ENCODE data around the gene KLK4.

DNA sequence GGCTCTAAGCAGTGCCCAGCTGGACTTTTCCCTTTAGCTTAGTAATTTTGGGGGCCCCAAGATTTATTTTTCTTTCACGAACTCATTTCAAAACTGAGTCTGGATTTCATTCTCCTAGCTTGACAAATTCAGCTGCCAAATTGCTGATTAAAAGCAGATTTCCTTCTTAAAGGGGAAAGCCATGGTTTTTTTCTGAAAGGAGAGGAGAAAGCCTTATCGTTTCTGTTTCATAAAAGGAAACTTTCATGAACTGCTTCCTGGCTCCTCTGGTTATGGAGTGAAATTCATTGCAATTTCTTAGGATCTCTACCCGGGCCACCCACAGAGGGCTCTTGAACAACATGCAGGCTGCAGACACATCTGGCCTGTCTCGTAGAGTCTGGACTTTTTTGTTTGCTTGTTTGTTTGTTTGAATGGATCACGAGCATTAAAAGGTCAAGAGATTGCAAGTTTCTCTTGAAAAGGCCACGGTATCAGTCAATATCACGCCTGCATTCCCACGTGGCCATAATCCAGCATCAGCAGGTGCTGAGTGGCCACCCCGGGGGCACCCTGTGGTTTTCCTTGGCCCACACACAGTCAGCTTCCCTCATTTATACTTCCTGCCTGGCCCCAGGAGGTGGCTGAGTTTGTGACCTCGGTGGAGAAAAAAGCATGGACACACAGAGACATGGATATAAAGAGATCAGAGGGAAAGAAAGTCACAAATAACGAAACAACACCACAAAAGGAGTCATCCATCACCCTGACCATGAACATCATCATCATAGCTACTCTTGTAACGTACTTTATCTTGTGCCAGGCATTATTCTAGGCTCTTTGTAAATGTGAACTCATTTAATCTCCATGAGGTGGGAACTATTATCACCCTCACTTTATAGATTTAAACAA is 10.5 kb upstream of the KLK4 start:
- TF ChIP-seq ZZZ3 (CRISPR knock-in tag; IDR thresholded peaks at IDR 0.05; ENCODE audit: borderline replicate concordance) (no peak), ZNF773 (CRISPR knock-in tag; IDR thresholded peaks at IDR 0.05; ENCODE audit: borderline replicate concordance) (no peak), ZSCAN31 (CRISPR knock-in tag; IDR thresholded peaks at IDR 0.05; ENCODE audit: low read depth) (no peak), TAF1 (CRISPR knock-in tag; IDR thresholded peaks at IDR 0.05) (no peak), ZNF274 (CRISPR knock-in tag; IDR thresholded peaks at IDR 0.05) (no peak), TCF7L2 (IDR thresholded peaks at IDR 0.05; ENCODE audit: low read depth, low read length) (no peak), KAT8 (CRISPR knock-in tag; IDR thresholded peaks at IDR 0.05) (no peak)
- TF ChIP-seq, protein P1, sequence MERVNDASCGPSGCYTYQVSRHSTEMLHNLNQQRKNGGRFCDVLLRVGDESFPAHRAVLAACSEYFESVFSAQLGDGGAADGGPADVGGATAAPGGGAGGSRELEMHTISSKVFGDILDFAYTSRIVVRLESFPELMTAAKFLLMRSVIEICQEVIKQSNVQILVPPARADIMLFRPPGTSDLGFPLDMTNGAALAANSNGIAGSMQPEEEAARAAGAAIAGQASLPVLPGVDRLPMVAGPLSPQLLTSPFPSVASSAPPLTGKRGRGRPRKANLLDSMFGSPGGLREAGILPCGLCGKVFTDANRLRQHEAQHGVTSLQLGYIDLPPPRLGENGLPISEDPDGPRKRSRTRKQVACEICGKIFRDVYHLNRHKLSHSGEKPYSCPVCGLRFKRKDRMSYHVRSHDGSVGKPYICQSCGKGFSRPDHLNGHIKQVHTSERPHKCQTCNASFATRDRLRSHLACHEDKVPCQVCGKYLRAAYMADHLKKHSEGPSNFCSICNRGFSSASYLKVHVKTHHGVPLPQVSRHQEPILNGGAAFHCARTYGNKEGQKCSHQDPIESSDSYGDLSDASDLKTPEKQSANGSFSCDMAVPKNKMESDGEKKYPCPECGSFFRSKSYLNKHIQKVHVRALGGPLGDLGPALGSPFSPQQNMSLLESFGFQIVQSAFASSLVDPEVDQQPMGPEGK (CRISPR knock-in tag; IDR thresholded peaks at IDR 0.05), result no peak
- TF ChIP-seq, protein P2, sequence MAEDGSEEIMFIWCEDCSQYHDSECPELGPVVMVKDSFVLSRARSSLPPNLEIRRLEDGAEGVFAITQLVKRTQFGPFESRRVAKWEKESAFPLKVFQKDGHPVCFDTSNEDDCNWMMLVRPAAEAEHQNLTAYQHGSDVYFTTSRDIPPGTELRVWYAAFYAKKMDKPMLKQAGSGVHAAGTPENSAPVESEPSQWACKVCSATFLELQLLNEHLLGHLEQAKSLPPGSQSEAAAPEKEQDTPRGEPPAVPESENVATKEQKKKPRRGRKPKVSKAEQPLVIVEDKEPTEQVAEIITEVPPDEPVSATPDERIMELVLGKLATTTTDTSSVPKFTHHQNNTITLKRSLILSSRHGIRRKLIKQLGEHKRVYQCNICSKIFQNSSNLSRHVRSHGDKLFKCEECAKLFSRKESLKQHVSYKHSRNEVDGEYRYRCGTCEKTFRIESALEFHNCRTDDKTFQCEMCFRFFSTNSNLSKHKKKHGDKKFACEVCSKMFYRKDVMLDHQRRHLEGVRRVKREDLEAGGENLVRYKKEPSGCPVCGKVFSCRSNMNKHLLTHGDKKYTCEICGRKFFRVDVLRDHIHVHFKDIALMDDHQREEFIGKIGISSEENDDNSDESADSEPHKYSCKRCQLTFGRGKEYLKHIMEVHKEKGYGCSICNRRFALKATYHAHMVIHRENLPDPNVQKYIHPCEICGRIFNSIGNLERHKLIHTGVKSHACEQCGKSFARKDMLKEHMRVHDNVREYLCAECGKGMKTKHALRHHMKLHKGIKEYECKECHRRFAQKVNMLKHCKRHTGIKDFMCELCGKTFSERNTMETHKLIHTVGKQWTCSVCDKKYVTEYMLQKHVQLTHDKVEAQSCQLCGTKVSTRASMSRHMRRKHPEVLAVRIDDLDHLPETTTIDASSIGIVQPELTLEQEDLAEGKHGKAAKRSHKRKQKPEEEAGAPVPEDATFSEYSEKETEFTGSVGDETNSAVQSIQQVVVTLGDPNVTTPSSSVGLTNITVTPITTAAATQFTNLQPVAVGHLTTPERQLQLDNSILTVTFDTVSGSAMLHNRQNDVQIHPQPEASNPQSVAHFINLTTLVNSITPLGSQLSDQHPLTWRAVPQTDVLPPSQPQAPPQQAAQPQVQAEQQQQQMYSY (CRISPR knock-in tag; IDR thresholded peaks at IDR 0.05), result no peak
- TF ChIP-seq, protein P3, sequence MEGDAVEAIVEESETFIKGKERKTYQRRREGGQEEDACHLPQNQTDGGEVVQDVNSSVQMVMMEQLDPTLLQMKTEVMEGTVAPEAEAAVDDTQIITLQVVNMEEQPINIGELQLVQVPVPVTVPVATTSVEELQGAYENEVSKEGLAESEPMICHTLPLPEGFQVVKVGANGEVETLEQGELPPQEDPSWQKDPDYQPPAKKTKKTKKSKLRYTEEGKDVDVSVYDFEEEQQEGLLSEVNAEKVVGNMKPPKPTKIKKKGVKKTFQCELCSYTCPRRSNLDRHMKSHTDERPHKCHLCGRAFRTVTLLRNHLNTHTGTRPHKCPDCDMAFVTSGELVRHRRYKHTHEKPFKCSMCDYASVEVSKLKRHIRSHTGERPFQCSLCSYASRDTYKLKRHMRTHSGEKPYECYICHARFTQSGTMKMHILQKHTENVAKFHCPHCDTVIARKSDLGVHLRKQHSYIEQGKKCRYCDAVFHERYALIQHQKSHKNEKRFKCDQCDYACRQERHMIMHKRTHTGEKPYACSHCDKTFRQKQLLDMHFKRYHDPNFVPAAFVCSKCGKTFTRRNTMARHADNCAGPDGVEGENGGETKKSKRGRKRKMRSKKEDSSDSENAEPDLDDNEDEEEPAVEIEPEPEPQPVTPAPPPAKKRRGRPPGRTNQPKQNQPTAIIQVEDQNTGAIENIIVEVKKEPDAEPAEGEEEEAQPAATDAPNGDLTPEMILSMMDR (CRISPR knock-in tag; IDR thresholded peaks at IDR 0.05), result no peak
- TF ChIP-seq, protein P4, sequence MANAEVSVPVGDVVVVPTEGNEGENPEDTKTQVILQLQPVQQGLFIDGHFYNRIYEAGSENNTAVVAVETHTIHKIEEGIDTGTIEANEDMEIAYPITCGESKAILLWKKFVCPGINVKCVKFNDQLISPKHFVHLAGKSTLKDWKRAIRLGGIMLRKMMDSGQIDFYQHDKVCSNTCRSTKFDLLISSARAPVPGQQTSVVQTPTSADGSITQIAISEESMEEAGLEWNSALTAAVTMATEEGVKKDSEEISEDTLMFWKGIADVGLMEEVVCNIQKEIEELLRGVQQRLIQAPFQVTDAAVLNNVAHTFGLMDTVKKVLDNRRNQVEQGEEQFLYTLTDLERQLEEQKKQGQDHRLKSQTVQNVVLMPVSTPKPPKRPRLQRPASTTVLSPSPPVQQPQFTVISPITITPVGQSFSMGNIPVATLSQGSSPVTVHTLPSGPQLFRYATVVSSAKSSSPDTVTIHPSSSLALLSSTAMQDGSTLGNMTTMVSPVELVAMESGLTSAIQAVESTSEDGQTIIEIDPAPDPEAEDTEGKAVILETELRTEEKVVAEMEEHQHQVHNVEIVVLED (CRISPR knock-in tag; IDR thresholded peaks at IDR 0.05; ENCODE audit: borderline replicate concordance), result no peak
- TF ChIP-seq, protein P5, sequence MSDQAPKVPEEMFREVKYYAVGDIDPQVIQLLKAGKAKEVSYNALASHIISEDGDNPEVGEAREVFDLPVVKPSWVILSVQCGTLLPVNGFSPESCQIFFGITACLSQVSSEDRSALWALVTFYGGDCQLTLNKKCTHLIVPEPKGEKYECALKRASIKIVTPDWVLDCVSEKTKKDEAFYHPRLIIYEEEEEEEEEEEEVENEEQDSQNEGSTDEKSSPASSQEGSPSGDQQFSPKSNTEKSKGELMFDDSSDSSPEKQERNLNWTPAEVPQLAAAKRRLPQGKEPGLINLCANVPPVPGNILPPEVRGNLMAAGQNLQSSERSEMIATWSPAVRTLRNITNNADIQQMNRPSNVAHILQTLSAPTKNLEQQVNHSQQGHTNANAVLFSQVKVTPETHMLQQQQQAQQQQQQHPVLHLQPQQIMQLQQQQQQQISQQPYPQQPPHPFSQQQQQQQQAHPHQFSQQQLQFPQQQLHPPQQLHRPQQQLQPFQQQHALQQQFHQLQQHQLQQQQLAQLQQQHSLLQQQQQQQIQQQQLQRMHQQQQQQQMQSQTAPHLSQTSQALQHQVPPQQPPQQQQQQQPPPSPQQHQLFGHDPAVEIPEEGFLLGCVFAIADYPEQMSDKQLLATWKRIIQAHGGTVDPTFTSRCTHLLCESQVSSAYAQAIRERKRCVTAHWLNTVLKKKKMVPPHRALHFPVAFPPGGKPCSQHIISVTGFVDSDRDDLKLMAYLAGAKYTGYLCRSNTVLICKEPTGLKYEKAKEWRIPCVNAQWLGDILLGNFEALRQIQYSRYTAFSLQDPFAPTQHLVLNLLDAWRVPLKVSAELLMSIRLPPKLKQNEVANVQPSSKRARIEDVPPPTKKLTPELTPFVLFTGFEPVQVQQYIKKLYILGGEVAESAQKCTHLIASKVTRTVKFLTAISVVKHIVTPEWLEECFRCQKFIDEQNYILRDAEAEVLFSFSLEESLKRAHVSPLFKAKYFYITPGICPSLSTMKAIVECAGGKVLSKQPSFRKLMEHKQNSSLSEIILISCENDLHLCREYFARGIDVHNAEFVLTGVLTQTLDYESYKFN (CRISPR knock-in tag; conservative IDR thresholded peaks at IDR 0.05), result no peak
- TF ChIP-seq, protein P6, sequence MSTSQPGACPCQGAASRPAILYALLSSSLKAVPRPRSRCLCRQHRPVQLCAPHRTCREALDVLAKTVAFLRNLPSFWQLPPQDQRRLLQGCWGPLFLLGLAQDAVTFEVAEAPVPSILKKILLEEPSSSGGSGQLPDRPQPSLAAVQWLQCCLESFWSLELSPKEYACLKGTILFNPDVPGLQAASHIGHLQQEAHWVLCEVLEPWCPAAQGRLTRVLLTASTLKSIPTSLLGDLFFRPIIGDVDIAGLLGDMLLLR (CRISPR knock-in tag; IDR thresholded peaks at IDR 0.05), result no peak
